Muscle of arm (tissue), 12 donors: ENCODE data around the gene HCN4. TPM values are rescaled to one million over a fixed set of nuclear protein-coding genes. Genes with fewer than 3 reads are reported as not detected.
A peak's percentile ranks its signal among the peaks of the same experiment; 100 is the strongest.

Experiments used
- DNase-seq: peaks from one replicate; pipeline ENCODE4 v3.0.0-alpha.2; 2013
- polyA plus RNA-seq, 12 donors: library from polyadenylated mRNA; unstranded; fragments of 120-200 nt; gene quantifications; one replicate each; pipeline ENCODE4 v1.2.1, GENCODE V29; 2013; ENCODE audit not compliant: insufficient read length in 12 of 12

The HCN4 gene
- polyA plus RNA-seq, 12 donors, result 0.01 to 0.07 (median 0.03) TPM; not detected in 6

DNA sequence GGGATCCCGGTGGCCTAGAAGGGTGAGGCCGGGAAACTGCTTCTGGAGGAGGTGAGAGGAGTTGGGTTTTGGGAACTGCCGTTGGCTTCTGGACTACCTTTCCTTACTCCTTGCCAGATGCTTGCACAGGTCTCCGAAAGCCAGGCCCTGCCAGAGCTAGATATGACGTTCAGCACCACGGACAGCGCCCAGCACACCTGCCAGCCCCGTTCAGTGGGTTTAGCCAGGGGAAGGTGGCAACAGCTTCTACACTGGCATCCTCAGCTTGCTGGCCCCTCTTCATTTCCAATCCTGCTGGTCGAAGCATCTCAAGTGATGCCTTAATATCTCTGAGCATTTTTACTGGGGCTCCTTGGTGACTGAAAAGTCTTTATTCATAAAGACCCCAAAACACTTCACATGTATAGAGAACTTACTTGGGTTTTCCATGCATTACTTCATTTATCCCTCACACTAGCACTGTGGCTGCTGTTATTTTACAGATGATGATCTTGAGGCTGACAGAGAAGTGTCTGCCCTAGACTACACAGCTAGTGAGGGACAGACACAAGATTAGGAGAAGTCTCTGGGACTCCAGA, 21.9 kb downstream of the HCN4 start:
- peak; percentile 43 for DNase-seq

DNA sequence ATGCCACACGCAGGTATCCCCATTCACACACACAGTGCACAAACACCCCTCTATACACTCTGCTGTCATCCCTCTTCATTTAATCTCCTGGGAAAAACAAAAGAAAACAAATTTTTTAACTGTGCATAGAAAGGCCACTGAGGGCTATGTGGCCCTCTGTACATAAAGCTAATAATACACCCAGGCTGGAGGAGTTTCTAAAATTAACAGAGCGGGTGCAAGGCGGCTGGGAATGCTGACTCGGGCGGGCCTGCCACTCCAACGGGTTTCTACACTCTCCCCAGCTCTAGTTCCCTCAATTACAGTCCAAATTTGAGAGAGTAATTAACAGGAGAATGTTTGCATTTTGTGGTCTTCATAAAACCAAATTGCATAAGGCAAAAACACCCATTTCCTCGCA, 23.1 kb downstream of the HCN4 start:
- no peak for DNase-seq

DNA sequence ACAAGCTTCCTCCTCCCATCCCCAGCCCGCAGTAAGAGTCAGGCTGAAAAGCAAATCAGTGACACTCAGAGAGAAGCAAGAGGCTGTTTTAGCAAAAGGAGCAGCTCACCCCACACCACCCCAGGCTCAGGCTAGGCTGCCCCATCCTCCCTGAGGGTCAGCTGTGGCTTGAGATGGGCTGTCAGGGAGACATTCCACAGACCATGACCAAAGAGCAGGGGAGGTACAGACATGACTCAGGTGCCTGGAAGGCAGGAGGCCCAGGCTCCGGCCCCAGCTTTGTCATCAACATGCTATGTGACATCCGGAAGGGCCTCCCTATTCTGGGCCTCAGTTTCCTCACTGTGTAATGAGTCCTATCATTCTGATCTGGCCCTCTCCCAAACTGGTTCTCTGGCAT, 24.7 kb downstream of the HCN4 start:
- no peak for DNase-seq

DNA sequence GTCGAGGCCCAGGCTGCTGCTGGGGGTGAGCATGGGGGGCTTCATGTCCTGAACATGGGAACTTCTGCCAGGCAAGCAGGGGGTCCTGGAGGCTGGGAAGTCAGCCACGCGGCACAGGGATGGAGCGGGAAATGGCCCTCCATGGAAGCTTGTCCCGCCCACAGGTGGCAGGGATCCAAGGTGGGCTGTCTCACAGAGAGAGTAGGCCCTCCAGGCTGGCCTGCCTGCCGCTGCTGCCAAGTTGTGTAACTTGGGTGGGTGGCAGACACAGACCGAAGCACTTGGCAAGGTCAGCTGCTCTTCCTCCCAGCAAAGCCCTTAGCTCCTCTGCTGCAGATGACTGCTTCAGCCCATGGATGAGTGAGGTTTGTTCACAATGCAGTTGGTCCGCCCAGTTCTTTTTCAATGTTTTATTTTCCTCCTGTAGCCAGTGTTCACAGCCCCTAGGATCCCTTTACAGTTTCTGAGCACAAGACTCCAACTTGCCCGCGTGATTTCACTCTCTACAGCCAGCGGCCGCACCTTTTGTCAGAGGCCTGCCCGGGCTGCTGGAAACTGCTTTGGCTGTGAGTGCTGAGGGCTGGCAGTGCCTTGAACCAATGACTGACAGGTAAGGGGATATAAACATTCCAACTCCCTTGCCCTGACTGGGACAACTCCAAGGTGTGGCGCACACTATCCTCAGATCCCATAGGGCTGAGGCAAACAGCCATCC, 26.7 kb downstream of the HCN4 start:
- no peak for DNase-seq

GRCh38 chr15:73340502-73341192, 28.1 kb downstream of the HCN4 start:
- DNase-seq, result no peak

GRCh38 chr15:73338606-73339374, 30.0 kb downstream of the HCN4 start:
- DNase-seq, result no peak

DNA sequence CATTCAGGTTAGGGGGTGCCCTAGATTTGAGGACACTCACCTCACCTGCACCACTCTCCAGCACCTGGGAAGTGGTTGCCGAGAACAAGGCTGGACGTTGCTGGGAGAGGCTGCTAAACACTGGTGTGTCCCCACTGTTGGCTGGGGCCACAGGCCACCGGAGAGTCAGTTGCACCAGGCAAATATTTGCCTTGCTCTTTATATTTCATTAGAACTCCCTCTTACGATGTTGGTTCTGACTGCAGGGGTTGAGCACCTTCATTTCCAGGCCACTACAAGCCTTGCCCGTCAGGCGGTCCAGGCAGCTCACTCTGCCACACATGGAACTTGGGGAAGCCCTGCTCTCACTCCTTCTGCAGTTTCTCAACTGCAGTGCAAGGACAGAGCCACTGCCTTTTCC, 30.7 kb downstream of the HCN4 start:
- no peak for DNase-seq

GRCh38 chr15:73337187-73337586, 31.6 kb downstream of the HCN4 start:
- DNase-seq, result no peak

GRCh38 chr15:73336756-73337155, 32.0 kb downstream of the HCN4 start:
- no peak for DNase-seq

DNA sequence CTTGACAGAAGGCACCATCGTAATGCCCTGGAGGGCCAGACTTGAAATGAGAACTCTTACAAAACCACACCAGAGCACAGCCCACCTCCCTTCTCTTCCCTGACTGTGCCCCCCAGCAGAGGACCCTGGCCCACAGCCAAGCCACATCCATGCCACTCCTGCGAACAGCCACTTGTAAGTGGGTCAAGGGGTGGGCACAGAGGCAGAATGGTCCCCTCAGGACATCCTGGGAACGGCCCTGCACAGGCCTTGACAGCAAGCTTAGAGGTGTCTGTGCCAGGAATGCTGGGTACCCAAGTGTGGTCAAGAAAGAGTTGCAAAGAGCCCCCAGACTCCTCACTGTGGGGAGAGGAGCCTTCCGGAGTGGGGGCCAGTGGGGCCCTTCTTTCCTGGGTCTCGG, 33.3 kb downstream of the HCN4 start:
- no peak for DNase-seq

DNA sequence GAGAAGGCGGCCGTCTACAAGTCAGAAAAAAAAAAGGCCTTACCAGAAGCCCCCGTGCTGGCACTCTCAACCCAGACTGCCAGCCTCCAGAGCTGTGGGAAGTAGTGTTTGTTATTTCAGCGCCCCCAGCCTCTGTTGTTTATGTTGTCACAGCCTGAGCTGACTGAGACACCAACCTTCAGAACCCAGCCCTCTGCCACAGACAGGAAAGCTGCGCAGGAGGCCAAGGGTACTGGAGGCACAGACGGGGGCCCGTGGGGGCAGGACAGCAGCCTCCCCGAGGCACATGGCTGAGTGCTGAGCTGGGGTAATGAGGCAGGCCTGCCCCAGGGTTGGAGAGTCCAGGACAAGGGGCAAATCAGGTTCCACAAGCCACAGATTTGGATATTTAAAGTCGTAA, 33.7 kb downstream of the HCN4 start:
- no peak for DNase-seq

DNA sequence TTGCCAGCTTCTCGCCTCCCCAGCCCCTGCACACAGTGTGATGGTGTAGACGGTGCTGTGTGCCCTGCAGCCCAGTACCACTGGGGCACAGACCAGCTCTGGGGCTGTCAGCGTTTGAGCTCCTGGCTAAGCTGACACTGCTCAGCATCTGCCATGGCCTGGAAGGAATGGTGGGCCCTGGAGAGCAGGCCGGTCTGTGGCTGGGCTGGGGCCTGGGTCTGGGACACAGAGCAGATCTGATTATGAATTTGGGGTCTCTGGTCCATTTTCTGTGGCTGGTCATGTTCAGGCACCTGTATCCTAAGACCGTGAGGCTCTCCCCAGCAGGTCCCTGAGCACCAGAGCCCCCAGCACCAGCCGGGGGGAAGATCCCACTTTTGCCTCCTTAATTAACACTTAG, 34.7 kb downstream of the HCN4 start:
- DNase-seq, result no peak

DNA sequence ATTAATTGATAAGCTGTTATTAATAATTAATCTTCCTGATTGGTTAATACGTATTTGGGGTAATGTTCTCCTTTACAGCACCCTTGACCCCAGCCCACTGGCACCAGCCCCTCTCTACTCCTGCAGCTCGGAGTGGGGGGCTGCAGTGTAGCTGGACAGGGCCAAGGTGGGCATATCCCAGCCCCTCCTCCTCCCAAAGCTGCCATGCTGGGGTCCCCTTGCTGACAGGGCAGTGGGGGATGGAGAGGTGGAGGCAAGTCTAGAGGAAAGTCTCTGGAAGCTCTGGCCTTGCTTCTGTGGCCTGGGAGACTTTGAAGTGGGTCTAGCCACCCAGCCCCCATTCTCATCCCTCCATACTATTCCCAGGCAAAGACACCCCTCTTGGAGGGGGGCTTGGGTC, 35.8 kb downstream of the HCN4 start:
- no peak for DNase-seq

DNA sequence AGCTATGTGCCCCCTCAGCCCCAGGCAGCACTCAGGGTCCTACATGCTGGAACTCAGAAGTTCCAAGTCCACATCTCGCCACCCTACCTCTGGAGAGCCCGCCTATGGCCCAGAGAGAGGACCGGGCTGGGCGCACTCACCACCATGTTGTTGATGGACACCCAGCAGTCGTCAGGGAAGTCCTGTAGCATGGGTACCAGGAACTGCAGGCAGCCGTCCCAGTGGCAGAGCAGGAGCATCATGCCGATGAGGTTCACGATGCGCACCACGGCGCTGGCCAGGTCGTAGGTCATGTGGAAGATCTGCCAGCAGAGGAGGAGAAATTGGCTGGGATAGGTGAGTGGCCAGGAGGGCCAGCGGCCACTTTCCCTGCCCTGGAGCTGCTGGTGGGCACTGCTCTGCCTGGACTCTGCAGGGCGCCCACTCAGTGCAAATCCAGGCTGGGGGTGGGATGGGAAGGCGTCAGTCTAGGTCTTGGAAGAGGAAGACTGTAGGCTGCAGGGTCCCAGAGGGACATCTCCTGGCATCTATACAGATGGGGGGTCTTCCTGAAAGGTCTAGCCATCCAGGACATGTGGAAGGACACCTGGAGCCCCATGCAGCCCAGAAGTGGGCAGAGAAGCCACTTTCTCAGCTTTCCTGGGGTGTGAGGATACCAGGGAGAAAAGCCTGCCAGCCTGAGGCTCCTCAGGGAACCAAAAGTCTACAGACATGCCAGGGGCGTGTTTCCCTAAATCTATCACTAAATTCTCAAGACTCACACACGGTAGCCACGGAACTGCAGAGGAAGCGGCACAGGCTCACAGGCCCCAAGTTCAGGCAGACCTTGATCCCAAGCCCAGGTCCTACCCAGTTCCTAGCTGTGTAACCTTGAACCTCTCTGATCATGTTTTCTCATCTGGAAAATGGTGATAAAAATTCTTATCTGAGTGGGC, 36.5 kb downstream of the HCN4 start:
- no peak for DNase-seq

DNA sequence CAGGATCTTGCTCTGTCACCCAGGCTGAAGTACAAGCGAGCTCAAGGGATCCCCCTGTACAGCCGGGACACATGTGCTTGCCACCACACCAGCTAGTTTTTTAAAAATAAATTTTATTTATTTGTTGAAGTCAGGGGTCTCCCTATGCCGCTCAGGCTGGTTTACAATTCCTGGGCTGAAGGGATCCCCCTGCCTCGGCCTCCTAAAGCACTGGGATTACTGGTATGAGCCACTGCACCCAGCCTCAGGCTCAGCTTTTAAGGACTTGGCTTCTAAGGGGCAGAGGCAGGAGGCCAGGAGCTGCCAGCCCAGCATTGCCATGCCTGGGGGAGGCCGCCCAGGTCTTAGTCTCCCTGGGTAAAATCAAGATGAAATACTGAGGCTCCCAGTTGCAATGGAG, 37.3 kb downstream of the HCN4 start:
- DNase-seq, result no peak

DNA sequence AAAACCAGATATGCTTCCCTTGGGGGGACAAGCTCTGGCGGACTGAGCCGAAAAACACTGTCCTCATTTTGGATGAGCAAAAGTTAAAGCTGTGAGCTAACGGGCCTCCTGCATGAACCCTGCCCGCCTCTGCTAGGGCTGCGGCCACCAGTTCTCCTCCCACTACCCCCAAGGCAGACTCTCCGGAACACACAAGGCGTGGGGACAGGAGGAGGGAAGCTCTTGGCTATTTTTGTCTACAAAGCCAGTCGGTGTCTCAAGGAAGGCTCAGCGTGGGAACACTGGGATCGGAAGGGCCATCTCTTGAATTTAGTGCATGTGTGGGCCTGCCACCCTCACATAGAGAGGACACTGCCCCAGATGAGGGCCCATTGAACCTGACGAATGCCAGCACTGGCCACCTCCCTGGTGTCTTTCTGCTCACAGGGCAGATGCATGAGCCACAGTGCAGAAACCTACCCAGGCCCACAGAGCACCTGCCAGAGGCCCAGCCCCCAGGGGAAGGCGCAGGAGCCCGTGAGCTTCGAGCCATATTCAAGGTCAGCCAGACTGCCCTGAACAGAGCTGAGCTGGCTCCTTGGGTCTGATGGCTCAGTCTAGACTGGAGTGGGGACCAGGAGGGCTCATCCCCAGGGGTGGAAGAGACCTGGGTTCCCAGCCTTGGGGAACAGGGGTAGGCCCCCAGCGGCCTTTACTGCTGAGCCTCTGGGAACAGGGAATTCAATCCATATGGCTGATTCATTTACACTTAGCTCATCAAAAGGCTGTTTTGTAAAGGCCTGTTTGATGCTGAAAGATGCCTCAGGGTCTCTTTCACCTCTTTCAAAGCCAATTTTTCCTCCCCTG, 38.3 kb downstream of the HCN4 start:
- DNase-seq, result no peak

- no peak for DNase-seq
Observed at GRCh38 chr15:73329501-73330200, 39.1 kb downstream of the HCN4 start.

- DNase-seq, result no peak
Observed at GRCh38 chr15:73328981-73329380, 39.8 kb downstream of the HCN4 start.

GRCh38 chr15:73328149-73328820, 40.5 kb downstream of the HCN4 start:
- DNase-seq, result no peak
